Memory B cell (primary cell): ENCODE results near the gene CENPL.
"Not testable (repeated sequence)": the region's sequence is repeated elsewhere in the genome, so short reads cannot be mapped to it uniquely, and the experiment has no call there.

Source experiments
- ATAC-seq: fragments of 150-1000 bp; cut with Tn5 transposase; 2 replicates; pipeline ENCODE4 v1.10.0; 2021; ENCODE audit warnings: low read depth, mild to moderate bottlenecking, moderate library complexity
- DNase-seq, 2 donors: peaks; one replicate each; pipeline ENCODE4 v3.0.0; 2022; ENCODE audit warnings: low spot score in 2 of 2
- H3K27ac Mint-ChIP-seq: one replicate; pipeline ENCODE4 v1.8.0; 2022; ENCODE audit warnings: mild to moderate bottlenecking, moderate library complexity, mixed read lengths
- H3K27me3 Mint-ChIP-seq: one replicate; pipeline ENCODE4 v1.8.0; 2022; ENCODE audit warnings: mixed read lengths
- H3K36me3 Mint-ChIP-seq: one replicate; pipeline ENCODE4 v1.8.0; 2022; ENCODE audit warnings: mild to moderate bottlenecking, mixed read lengths
- H3K4me1 Mint-ChIP-seq: one replicate; pipeline ENCODE4 v1.8.0; 2022; ENCODE audit warnings: mixed read lengths
- H3K4me3 Mint-ChIP-seq: one replicate; pipeline ENCODE4 v1.8.0; 2022; ENCODE audit warnings: mild to moderate bottlenecking, moderate library complexity, mixed read lengths
- H3K9me3 Mint-ChIP-seq: one replicate; pipeline ENCODE4 v1.8.0; 2022; ENCODE audit warnings: mixed read lengths

CENPL gene

GRCh38 chr1:173821680-173822079 lies 3.0 kb downstream of the CENPL start:
- DNase-seq (no peak), ATAC-seq (no peak)
- Mint-ChIP-seq H3K4me3 (peak overlapping the region; percentile 11), H3K36me3 (peaks cover 7% of the 10 kb centered on the region), H3K4me1 (peaks cover 18% of the 10 kb centered on the region), H3K27ac (no peak overlapping the region), H3K9me3 (no peaks in the 10 kb centered on the region), H3K27me3 (no peaks in the 10 kb centered on the region)

DNA sequence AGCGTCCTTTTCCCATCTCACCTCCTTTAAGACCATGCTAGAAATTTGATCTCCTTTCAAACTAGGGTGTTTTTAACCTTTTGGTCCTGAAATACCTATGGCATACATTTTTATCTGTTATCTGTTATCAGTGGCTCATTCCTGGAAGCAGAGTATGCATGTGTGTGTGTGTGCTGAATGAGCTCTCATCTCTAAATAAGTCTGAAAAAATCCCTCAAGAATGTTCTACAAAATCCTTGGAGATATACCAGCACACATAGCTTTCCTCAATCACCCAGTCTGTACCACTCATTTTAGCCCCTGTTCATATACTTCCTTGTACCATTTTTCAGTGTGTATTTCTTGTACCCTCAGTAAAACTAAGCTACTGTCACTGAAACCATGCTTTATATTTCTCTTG lies 6.2 kb downstream of the CENPL start:
- Mint-ChIP-seq H3K9me3 (no peaks in the 10 kb centered on the region), H3K4me1 (peaks cover 21% of the 10 kb centered on the region), H3K4me3 (no peak overlapping the region), H3K36me3 (peaks cover 12% of the 10 kb centered on the region), H3K27me3 (no peaks in the 10 kb centered on the region), H3K27ac (peak overlapping the region; percentile 51)
- no peak for DNase-seq
- no peak for ATAC-seq

DNA sequence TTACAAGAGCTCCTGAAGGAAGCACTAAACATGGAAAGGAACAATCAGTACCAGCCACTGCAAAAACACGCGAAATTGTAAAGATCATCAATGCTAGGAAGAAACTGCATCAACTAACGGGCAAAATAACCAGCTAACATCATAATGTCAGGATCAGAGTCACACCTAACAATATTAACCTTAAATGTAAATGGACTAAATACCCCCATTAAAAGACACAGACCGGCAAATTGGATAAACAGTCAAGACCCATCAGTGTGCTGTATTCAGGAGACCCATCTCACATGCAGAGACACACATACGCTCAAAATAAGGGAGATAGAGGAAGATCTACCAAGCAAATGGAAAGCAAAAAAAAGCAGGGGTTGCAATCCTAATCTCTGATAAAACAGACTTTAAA lies 11.0 kb downstream of the CENPL start:
- not testable (repeated sequence) for ATAC-seq, H3K9me3 Mint-ChIP-seq, H3K27ac Mint-ChIP-seq, H3K4me3 Mint-ChIP-seq, H3K27me3 Mint-ChIP-seq, DNase-seq
- peaks cover 28% of the 10 kb centered on the region for H3K36me3 Mint-ChIP-seq
- peaks cover 22% of the 10 kb centered on the region for H3K4me1 Mint-ChIP-seq

GRCh38 chr1:173802961-173803360 lies 21.7 kb downstream of the CENPL start:
- DNase-seq: no peak
- Mint-ChIP-seq H3K9me3 (no peaks in the 10 kb centered on the region), H3K27ac (no peak overlapping the region), H3K36me3 (peaks cover 8% of the 10 kb centered on the region), H3K4me3 (no peak overlapping the region), H3K4me1 (no peaks in the 10 kb centered on the region), H3K27me3 (no peaks in the 10 kb centered on the region)
- ATAC-seq: no peak

GRCh38 chr1:173799995-173800394 lies 24.7 kb downstream of the CENPL start:
- not testable (repeated sequence) for H3K4me1 Mint-ChIP-seq, H3K4me3 Mint-ChIP-seq, H3K27me3 Mint-ChIP-seq, H3K36me3 Mint-ChIP-seq, DNase-seq, H3K27ac Mint-ChIP-seq, H3K9me3 Mint-ChIP-seq, ATAC-seq

DNA sequence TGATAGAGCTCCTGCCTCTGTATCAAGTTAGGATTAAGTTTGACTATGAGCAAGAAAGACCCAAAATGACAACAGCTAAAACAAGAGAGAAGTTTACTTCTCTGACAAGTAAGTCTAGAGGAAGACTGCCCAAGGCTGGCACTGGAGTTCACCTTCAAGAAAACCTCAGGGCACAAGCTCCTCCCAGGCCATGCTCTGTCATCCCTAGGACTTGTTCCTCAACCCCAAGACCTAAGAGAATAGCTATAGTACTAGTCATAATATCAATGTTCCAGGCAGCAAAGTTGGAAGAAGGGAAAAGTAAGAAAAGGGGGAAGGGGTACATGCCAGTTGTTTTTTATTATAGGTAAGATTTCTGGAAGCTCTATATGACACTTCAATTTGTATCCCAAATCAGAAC lies 26.6 kb downstream of the CENPL start:
- ATAC-seq (no peak), DNase-seq (no peak)
- peaks cover 3% of the 10 kb centered on the region for H3K36me3 Mint-ChIP-seq
- no peaks in the 10 kb centered on the region for H3K27me3 Mint-ChIP-seq
- H3K9me3 Mint-ChIP-seq: no peaks in the 10 kb centered on the region
- no peaks in the 10 kb centered on the region for H3K4me1 Mint-ChIP-seq
- no peak overlapping the region for H3K4me3 Mint-ChIP-seq
- peak overlapping the region; percentile 25 for H3K27ac Mint-ChIP-seq

- no peaks in the 10 kb centered on the region for H3K4me1 Mint-ChIP-seq
- no peak overlapping the region for H3K27ac Mint-ChIP-seq
- no peak for ATAC-seq
- no peaks in the 10 kb centered on the region for H3K27me3 Mint-ChIP-seq
- no peak for DNase-seq
- no peak overlapping the region for H3K4me3 Mint-ChIP-seq
- peaks cover 15% of the 10 kb centered on the region for H3K36me3 Mint-ChIP-seq
- no peaks in the 10 kb centered on the region for H3K9me3 Mint-ChIP-seq
Observed at GRCh38 chr1:173789841-173790240, 34.8 kb downstream of the CENPL start.

- Mint-ChIP-seq H3K27ac (no peak overlapping the region), H3K27me3 (no peaks in the 10 kb centered on the region), H3K4me3 (no peak overlapping the region), H3K36me3 (peaks cover 22% of the 10 kb centered on the region), H3K9me3 (no peaks in the 10 kb centered on the region), H3K4me1 (no peaks in the 10 kb centered on the region)
- DNase-seq (no peak), ATAC-seq (no peak)
Observed at GRCh38 chr1:173784997-173785396, 39.7 kb downstream of the CENPL start.

DNA sequence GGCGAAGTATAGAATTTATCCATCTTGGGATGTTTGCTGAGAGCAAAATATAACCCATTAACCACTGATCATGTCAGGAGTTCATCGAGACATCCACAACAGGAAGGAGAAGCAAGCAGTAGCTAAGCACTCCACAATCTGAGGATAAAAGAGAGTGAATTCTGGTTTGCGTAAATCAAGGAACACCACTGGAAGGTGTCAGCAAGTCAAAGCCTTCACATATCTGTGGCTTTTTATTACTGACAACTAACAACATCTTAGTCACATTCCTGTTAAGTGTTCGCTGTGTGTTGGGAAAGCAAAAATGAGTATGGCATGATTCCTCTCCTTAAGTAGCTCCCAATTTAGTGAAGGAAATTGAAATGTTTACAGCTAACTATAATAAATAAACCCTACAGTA lies 44.7 kb downstream of the CENPL start:
- ATAC-seq (no peak), DNase-seq (no peak)
- H3K4me1 Mint-ChIP-seq: no peaks in the 10 kb centered on the region
- H3K36me3 Mint-ChIP-seq: peaks cover 43% of the 10 kb centered on the region
- H3K9me3 Mint-ChIP-seq: no peaks in the 10 kb centered on the region
- H3K27me3 Mint-ChIP-seq: no peaks in the 10 kb centered on the region
- no peak overlapping the region for H3K27ac Mint-ChIP-seq
- H3K4me3 Mint-ChIP-seq: no peak overlapping the region

DNA sequence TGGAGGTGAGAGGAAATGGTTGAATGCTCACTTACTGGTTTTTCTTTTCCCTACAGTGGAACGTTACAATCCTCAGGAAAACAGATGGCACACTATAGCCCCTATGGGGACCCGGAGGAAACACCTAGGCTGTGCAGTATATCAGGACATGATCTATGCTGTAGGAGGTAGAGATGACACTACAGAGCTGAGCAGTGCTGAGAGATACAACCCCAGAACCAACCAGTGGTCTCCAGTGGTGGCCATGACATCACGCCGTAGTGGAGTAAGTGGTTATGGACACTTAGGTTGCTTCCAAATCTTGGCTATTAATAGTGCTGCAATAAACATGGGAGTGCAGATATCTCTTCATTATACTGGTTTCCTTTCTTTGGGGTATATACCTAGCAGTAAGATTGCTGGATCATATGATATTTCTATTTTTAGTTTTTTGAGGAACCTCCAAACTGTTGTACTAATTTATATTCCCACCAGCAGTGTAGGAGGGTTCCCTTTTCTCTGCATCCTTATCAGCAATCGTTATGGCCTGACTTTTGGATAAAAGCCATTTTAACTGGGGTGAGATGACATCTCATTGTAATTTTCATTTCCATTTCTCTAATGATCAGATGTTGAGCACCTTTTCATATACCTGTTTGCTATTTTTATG lies 49.0 kb downstream of the CENPL start:
- Mint-ChIP-seq H3K36me3 (peaks cover 40% of the 10 kb centered on the region), H3K27me3 (no peaks in the 10 kb centered on the region), H3K27ac (peak overlapping the region; percentile 69), H3K4me1 (no peaks in the 10 kb centered on the region), H3K9me3 (no peaks in the 10 kb centered on the region), H3K4me3 (no peak overlapping the region)
- no peak for DNase-seq
- no peak for ATAC-seq

- ATAC-seq: no peak
- Mint-ChIP-seq H3K9me3 (no peaks in the 10 kb centered on the region), H3K4me1 (no peaks in the 10 kb centered on the region), H3K27ac (no peak overlapping the region), H3K27me3 (no peaks in the 10 kb centered on the region), H3K4me3 (no peak overlapping the region), H3K36me3 (peaks cover 32% of the 10 kb centered on the region)
- DNase-seq: no peak
Observed at GRCh38 chr1:173771560-173771959, 53.1 kb downstream of the CENPL start.

- not testable (repeated sequence) for H3K9me3 Mint-ChIP-seq, H3K27me3 Mint-ChIP-seq, H3K4me1 Mint-ChIP-seq, ATAC-seq, DNase-seq, H3K4me3 Mint-ChIP-seq
- peaks cover 21% of the 10 kb centered on the region for H3K36me3 Mint-ChIP-seq
- peak overlapping the region; percentile 3 for H3K27ac Mint-ChIP-seq
Observed at GRCh38 chr1:173770330-173770729, 54.4 kb downstream of the CENPL start.

GRCh38 chr1:173768827-173769226 lies 55.9 kb downstream of the CENPL start:
- no peak for DNase-seq
- Mint-ChIP-seq H3K4me3 (no peak overlapping the region), H3K4me1 (no peaks in the 10 kb centered on the region), H3K27ac (no peak overlapping the region), H3K9me3 (peaks cover 4% of the 10 kb centered on the region), H3K27me3 (no peaks in the 10 kb centered on the region), H3K36me3 (peaks cover 22% of the 10 kb centered on the region)
- ATAC-seq: no peak

GRCh38 chr1:173768206-173768605 lies 56.5 kb downstream of the CENPL start:
- Mint-ChIP-seq H3K27ac (no peak overlapping the region), H3K4me3 (no peak overlapping the region), H3K27me3 (no peaks in the 10 kb centered on the region), H3K36me3 (peaks cover 22% of the 10 kb centered on the region), H3K9me3 (peaks cover 4% of the 10 kb centered on the region), H3K4me1 (no peaks in the 10 kb centered on the region)
- DNase-seq (no peak), ATAC-seq (no peak)

DNA sequence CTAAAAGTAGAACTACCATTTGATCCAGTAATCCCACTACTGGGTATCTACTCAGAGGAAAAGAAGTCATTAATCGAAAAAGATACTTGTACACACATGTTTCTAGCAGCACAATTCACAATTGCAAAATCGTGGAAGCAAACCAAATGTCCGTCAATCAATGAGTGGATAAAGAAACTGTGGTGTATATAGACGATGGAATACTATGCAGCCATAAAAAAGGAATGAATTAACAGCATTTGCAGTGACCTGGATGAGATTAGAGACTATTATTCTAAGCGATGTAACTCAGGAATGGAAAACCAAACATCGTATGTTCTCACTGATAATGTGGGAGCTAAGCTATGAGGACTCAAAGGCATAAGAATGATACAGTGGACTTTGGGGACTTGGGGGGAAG lies 60.4 kb downstream of the CENPL start:
- not testable (repeated sequence) for H3K4me1 Mint-ChIP-seq, H3K27ac Mint-ChIP-seq, DNase-seq, H3K4me3 Mint-ChIP-seq, H3K27me3 Mint-ChIP-seq, H3K9me3 Mint-ChIP-seq, ATAC-seq
- peaks cover 43% of the 10 kb centered on the region for H3K36me3 Mint-ChIP-seq
